ENCODE results near the gene QKI.

Gene QKI

GRCh38 chr6:163527291-163527690, 112.8 kb downstream of the QKI start:
- H3K27ac ChIP-seq: no peak overlapping the region
- peaks cover 0 to 73% (median 28%) of the 10 kb centered on the region in 4 donors for H3K4me1 ChIP-seq
- no peaks in the 10 kb centered on the region for H3K9me3 ChIP-seq
- H3K4me3 ChIP-seq: no peak overlapping the region
- intact Hi-C loops (cut with DNase I; ENCODE audit: low total_unique reads): no loop called here
- no peaks in the 10 kb centered on the region for H3K36me3 ChIP-seq
- H3K27me3 ChIP-seq: no peaks in the 10 kb centered on the region
- no peak for TF ChIP-seq CTCF (IDR thresholded peaks at IDR 0.05)
- DNase-seq: no peak

DNA sequence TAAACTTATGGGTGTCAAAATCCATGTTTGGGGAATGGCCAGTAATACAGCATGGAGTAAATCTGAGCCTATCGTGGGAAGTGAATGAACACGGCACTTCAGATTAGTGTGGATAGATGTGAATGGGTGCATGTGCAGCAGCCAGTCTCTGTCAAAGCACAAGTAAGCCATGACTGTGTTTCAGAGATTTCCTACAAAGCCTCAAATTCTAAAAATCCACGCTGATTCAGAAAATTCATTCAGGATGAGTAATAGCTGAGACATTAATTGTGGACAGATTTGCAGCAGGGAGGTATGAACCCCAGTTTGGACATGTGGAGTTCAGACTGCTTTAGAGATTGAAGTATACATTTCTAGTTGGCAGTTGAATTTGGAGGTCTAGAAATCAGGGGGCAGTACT, 115.1 kb downstream of the QKI start:
- H3K4me3 ChIP-seq: no peak overlapping the region
- intact Hi-C loops (cut with DNase I; ENCODE audit: low total_unique reads): no loop called here
- no peaks in the 10 kb centered on the region for H3K27me3 ChIP-seq
- no peak for TF ChIP-seq CTCF (IDR thresholded peaks at IDR 0.05)
- DNase-seq: no peak
- H3K4me1 ChIP-seq: peaks cover 0 to 96% (median 35%) of the 10 kb centered on the region in 4 donors
- H3K27ac ChIP-seq: no peak overlapping the region
- H3K36me3 ChIP-seq: no peaks in the 10 kb centered on the region
- H3K9me3 ChIP-seq: no peaks in the 10 kb centered on the region

DNA sequence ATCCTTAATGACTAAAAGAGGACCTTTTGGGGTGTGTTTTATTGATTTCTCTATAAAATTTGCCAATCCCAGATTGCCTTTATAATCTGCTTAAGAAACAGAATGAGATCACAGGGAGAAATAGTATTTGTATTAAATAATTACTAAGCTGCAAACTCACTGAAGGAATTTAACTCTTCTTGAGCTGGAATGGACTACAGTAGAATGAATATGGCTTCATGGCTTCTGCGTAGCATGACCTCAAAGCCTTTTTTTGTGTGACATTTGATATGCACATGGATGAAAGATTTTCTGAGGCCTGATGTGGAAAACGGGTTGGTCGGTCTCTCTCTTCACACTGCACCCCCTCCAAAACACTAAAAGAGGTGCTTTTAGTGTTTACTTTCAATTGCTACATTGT, 115.9 kb downstream of the QKI start:
- intact Hi-C loops (cut with DNase I; ENCODE audit: low total_unique reads): no loop called here
- H3K4me1 ChIP-seq: peaks cover 0 to 94% (median 35%) of the 10 kb centered on the region in 4 donors
- H3K4me3 ChIP-seq: no peak overlapping the region
- no peaks in the 10 kb centered on the region for H3K27me3 ChIP-seq
- H3K9me3 ChIP-seq: no peaks in the 10 kb centered on the region
- H3K36me3 ChIP-seq: no peaks in the 10 kb centered on the region
- no peak for TF ChIP-seq CTCF (IDR thresholded peaks at IDR 0.05)
- H3K27ac ChIP-seq: no peak overlapping the region
- DNase-seq: no peak

DNA sequence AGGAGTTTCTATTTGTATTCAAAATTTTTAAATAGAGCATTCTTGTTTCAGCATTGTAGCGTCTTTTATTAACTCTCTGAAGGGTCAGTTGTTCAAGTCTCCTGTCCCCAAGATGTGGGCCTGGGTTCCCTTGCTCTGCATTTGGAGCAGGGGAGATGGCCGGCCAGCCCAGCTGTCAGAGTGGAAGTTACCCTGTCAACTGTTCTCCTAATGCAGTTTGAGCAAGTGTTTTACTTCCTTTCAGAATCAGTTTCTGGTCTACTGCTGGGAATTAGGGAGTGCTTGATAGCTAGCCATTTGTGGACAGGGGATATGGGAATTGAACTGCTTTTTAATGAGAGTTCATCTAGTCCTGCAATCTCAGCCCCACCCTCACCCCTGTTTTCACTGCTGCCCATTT, 116.6 kb downstream of the QKI start:
- no peak for TF ChIP-seq CTCF (IDR thresholded peaks at IDR 0.05)
- DNase-seq: no peak
- no peaks in the 10 kb centered on the region for H3K9me3 ChIP-seq
- no peak overlapping the region for H3K4me3 ChIP-seq
- intact Hi-C loops (cut with DNase I; ENCODE audit: low total_unique reads): no loop called here
- peaks cover 0 to 88% (median 34%) of the 10 kb centered on the region in 4 donors for H3K4me1 ChIP-seq
- no peak overlapping the region for H3K27ac ChIP-seq
- peaks cover 0 to 5% (median 0%) of the 10 kb centered on the region in 3 donors for H3K36me3 ChIP-seq
- no peaks in the 10 kb centered on the region for H3K27me3 ChIP-seq

DNA sequence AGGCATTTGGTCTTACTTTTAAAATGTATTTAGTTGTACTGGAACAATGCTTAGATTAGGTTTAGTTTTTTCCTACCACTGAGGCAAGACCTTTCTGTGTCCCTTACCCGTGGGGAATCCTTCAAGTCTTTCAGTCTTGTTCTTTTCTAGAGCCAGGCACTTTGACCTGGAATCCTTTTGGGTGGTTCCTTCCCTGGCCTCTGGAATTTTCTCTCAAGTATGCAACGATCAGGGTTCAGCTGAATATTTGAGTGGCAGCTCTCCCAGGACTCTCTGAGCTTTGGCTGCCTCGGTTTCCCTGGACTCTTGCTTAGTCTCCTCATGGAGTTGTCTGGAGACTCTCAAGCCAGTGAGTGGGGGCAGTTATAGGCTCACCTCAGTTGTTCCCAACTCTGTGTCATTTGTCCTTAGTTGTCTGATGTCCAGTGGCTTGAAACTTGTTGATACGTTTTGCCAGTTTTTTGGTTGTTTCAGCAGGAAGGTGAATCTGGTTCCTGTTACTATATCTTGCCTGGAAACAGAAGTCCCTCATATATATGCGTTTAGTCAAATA, 118.1 kb downstream of the QKI start:
- Histone ChIP-seq H3K27ac (no peak overlapping the region), H3K4me1 (peaks cover 0 to 73% (median 24%) of the 10 kb centered on the region in 4 donors)
- no peak for TF ChIP-seq CTCF (IDR thresholded peaks at IDR 0.05)

GRCh38 chr6:163533443-163533842, 118.9 kb downstream of the QKI start:
- TF ChIP-seq CTCF (IDR thresholded peaks at IDR 0.05): no peak
- Histone ChIP-seq H3K9me3 (no peaks in the 10 kb centered on the region), H3K4me3 (no peak overlapping the region), H3K27me3 (no peaks in the 10 kb centered on the region), H3K36me3 (peaks cover 0 to 5% (median 0%) of the 10 kb centered on the region in 3 donors), H3K27ac (no peak overlapping the region), H3K4me1 (peaks cover 0 to 65% (median 20%) of the 10 kb centered on the region in 4 donors)
- intact Hi-C loops (cut with DNase I; ENCODE audit: low total_unique reads): no loop called here
- no peak for DNase-seq

More for the DNA sequence above, 118.1 kb downstream of the QKI start:
- DNase-seq: no peak
- peaks cover 0 to 5% (median 0%) of the 10 kb centered on the region in 3 donors for H3K36me3 ChIP-seq
- no peaks in the 10 kb centered on the region for H3K27me3 ChIP-seq
- H3K9me3 ChIP-seq: no peaks in the 10 kb centered on the region
- intact Hi-C loops (cut with DNase I; ENCODE audit: low total_unique reads): no loop called here
- no peak overlapping the region for H3K4me3 ChIP-seq

Data from tibial artery (tissue), 4 donors.